SJSA1 (cell line): Measurements from ENCODE around the gene KCNG1. TPM values are rescaled to one million over a fixed set of nuclear protein-coding genes. Genes with fewer than 3 reads are reported as not detected.

Source experiments
- total RNA-seq: library from RNA; depleted of rRNA; stranded (reverse); fragments of >200 nt; shearing (Covaris generic); gene quantifications from 2 replicates; pipeline ENCODE4 v1.2.3, GENCODE V29; 2014; rRNA removed

Gene KCNG1
- total RNA-seq, 1 experiment from 2014 or later, result 31.0 TPM

Other genes starting within 250 kb of the KCNG1 start
- 4.6 and 17.9 TPM in 2 replicates for gene BCAS4, start 228.0 kb downstream of the KCNG1 start, total RNA-seq
- gene ADNP, start 91.7 kb downstream of the KCNG1 start, total RNA-seq, result 18.2 and 20.4 TPM in 2 replicates
- gene DPM1, start 64.6 kb downstream of the KCNG1 start, total RNA-seq, result 122 and 138 TPM in 2 replicates
- 6.2 and 7.2 TPM in 2 replicates for gene MOCS3, start 64.3 kb downstream of the KCNG1 start, total RNA-seq